ENCODE results near the gene ZRANB2.

GRCh38 chr1:71037829-71038620 is 42.8 kb downstream of the ZRANB2 start:
- TF ChIP-seq, protein P1, sequence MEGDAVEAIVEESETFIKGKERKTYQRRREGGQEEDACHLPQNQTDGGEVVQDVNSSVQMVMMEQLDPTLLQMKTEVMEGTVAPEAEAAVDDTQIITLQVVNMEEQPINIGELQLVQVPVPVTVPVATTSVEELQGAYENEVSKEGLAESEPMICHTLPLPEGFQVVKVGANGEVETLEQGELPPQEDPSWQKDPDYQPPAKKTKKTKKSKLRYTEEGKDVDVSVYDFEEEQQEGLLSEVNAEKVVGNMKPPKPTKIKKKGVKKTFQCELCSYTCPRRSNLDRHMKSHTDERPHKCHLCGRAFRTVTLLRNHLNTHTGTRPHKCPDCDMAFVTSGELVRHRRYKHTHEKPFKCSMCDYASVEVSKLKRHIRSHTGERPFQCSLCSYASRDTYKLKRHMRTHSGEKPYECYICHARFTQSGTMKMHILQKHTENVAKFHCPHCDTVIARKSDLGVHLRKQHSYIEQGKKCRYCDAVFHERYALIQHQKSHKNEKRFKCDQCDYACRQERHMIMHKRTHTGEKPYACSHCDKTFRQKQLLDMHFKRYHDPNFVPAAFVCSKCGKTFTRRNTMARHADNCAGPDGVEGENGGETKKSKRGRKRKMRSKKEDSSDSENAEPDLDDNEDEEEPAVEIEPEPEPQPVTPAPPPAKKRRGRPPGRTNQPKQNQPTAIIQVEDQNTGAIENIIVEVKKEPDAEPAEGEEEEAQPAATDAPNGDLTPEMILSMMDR (IDR thresholded peaks at IDR 0.05) = no peak
- TF ChIP-seq POLR2AphosphoS5 (IDR thresholded peaks at IDR 0.05) (no peak), POLR2A (IDR thresholded peaks at IDR 0.05) (no peak), EP300 (IDR thresholded peaks at IDR 0.05) (no peak)

Data from sigmoid colon (tissue), 4 donors.